Uterus (tissue), 4 donors: Measurements from ENCODE around the gene GSG1L. TPM values are rescaled to one million over a fixed set of nuclear protein-coding genes. Genes with fewer than 3 reads are reported as not detected.

Source experiments
- DNase-seq, 2 donors: peaks; one replicate each; pipeline ENCODE4 v3.0.0-alpha.2; 2019 to 2020
- H3K27ac ChIP-seq, 2 donors: fragments of 200-600 bp; sonication (generic); 1 replicate in 1 of 2; 2 replicates in 1 of 2; pipeline ENCODE4 v1.5.1; 2016 to 2018
- H3K27me3 ChIP-seq, 2 donors: fragments of 200-600 bp; sonication (generic); one replicate each; pipeline ENCODE4 v1.5.1; 2018 to 2019; ENCODE audit warnings: control low read depth in 1 of 2
- H3K36me3 ChIP-seq, 2 donors: fragments of 200-600 bp; sonication (generic); one replicate each; pipeline ENCODE4 v1.5.1; 2019; ENCODE audit warnings: control low read depth in 1 of 2
- H3K4me1 ChIP-seq, 2 donors: fragments of 200-600 bp; sonication (generic); one replicate each; pipeline ENCODE4 v1.5.1; 2018 to 2019; ENCODE audit warnings: control low read depth in 1 of 2
- H3K4me3 ChIP-seq, 2 donors: fragments of 200-600 bp; sonication (generic); 1 replicate in 1 of 2; 2 replicates in 1 of 2; pipeline ENCODE4 v1.5.1; 2018 to 2019; ENCODE audit warnings: mild to moderate bottlenecking in 1 of 2
- H3K9me3 ChIP-seq, 2 donors: fragments of 200-600 bp; sonication (generic); one replicate each; pipeline ENCODE4 v1.5.1; 2019; ENCODE audit warnings: control low read depth in 1 of 2
- POLR2A ChIP-seq, 2 donors: fragments of 450-650 bp; IDR thresholded peaks; one replicate each; pipeline ENCODE4 v1.6.1; 2016; ENCODE audit warnings: antibody characterized with exemption in 2 of 2, mild to moderate bottlenecking in 1 of 2, moderate library complexity in 1 of 2
- intact Hi-C: fragments of 100-400 bp; cut with DNase I; formaldehyde crosslinking; loops from one replicate; pipeline ENCODE4 v1.15.1; 2023; ENCODE audit warnings: low total_unique reads
- total RNA-seq, 4 donors: library from RNA; depleted of rRNA in 3 of 4; stranded (reverse); fragments of >200 nt in 3 of 4; gene quantifications; one replicate each; pipeline versions ENCODE4 v1.1.0 to v1.2.4, GENCODE V29; 2014 to 2023
- TF ChIP-seq, protein P1 (sequence below), 4 experiments: fragments of 200-600 bp in 2 of 4; fragments of 450-650 bp in 2 of 4; sonication (generic) in 2 of 4; IDR thresholded peaks; one replicate each; pipeline ENCODE4 v1.5.1; 2016 to 2019; ENCODE audit warnings: antibody characterized with exemption in 4 of 4, mild to moderate bottlenecking in 2 of 4, moderate library complexity in 1 of 4
- donor health status: DM: yes; HTN: yes; CAD: no.

Gene GSG1L
- total RNA-seq, 4 donors from 2014 or later: 0.24 to 0.35 TPM; not detected in 2

DNA sequence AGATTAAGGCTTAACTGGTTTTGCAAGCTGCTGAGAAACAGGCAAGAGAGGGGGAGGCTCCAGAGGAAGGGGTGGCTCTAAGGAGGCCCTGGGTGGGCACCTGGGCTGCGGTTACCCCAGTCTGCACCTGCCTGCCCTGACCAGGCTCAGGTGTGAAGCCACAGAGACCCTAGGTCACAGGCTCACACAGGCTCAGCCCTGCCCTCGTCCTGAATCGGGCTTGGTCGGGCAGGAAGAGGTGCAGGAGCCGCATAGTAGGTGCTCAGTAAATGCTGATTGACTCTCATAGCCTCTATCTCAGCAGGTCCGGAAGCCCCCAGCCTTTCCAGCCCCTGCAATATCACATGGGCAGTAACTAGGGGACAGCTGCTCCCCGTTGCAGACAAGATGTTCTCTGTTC is 203.4 kb downstream of the GSG1L start:
- peaks cover 0 to 8% of the 10 kb centered on the region in 2 donors for H3K9me3 ChIP-seq
- no peak for DNase-seq
- no peak overlapping the region for H3K27ac ChIP-seq
- TF ChIP-seq POLR2A (IDR thresholded peaks at IDR 0.05): no peak
- TF ChIP-seq, protein P1, sequence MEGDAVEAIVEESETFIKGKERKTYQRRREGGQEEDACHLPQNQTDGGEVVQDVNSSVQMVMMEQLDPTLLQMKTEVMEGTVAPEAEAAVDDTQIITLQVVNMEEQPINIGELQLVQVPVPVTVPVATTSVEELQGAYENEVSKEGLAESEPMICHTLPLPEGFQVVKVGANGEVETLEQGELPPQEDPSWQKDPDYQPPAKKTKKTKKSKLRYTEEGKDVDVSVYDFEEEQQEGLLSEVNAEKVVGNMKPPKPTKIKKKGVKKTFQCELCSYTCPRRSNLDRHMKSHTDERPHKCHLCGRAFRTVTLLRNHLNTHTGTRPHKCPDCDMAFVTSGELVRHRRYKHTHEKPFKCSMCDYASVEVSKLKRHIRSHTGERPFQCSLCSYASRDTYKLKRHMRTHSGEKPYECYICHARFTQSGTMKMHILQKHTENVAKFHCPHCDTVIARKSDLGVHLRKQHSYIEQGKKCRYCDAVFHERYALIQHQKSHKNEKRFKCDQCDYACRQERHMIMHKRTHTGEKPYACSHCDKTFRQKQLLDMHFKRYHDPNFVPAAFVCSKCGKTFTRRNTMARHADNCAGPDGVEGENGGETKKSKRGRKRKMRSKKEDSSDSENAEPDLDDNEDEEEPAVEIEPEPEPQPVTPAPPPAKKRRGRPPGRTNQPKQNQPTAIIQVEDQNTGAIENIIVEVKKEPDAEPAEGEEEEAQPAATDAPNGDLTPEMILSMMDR (IDR thresholded peaks at IDR 0.05): no peak
- no peaks in the 10 kb centered on the region for H3K4me1 ChIP-seq
- no peak overlapping the region for H3K4me3 ChIP-seq
- intact Hi-C loops: no loop called here
- no peaks in the 10 kb centered on the region for H3K36me3 ChIP-seq
- no peaks in the 10 kb centered on the region for H3K27me3 ChIP-seq

DNA sequence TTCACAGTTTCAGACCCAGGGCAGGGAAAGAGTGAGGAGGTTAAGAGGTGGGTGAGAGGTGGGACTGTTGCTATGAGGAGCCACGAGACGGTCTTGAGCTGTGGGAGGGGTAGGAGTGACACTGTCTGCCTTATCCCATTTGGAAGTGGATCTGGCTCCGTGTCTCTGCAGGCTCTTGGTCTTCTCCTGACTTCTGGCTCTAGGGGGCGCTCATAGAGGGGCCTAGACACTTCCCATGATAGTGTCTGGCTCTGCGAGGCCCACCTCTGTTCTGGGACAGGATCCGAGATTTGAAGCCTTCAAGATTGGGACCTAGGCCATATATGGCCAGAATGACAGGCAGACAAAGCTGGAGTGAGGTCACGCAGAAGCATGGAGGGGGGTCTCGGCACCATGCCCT is 204.5 kb downstream of the GSG1L start:
- Histone ChIP-seq H3K27ac (no peak overlapping the region), H3K4me1 (no peaks in the 10 kb centered on the region), H3K4me3 (no peak overlapping the region), H3K36me3 (no peaks in the 10 kb centered on the region), H3K27me3 (no peaks in the 10 kb centered on the region), H3K9me3 (peaks cover 0 to 8% of the 10 kb centered on the region in 2 donors)
- no peak for DNase-seq
- no peak for TF ChIP-seq POLR2A (IDR thresholded peaks at IDR 0.05)
- TF ChIP-seq, protein P1 (IDR thresholded peaks at IDR 0.05): no peak
- intact Hi-C loops: no loop called here

DNA sequence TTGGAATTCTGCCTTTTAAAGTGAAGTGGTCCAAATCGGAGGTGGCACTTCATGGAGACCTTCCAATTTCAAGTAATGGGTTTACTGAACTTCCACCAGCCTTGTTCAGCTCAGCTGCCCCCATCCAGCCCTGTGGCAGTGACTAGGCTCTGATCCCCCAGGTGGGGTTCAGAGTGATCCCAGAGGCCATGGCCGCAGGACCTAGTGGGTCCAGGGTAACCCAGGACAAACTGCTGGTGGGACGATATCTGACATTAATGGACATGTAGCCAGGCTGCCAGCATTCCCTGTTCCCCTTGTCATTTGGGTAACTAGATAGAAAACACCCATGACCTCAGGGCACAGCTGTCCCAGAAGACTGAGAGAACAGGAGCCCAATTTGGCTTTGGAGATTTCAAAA is 209.9 kb downstream of the GSG1L start:
- no peak for DNase-seq
- Histone ChIP-seq H3K4me1 (no peaks in the 10 kb centered on the region), H3K36me3 (no peaks in the 10 kb centered on the region), H3K4me3 (no peak overlapping the region), H3K9me3 (no peaks in the 10 kb centered on the region), H3K27me3 (no peaks in the 10 kb centered on the region), H3K27ac (no peak overlapping the region)
- intact Hi-C loops: no loop called here
- no peak for TF ChIP-seq POLR2A (IDR thresholded peaks at IDR 0.05)
- TF ChIP-seq, protein P1 (IDR thresholded peaks at IDR 0.05): no peak

DNA sequence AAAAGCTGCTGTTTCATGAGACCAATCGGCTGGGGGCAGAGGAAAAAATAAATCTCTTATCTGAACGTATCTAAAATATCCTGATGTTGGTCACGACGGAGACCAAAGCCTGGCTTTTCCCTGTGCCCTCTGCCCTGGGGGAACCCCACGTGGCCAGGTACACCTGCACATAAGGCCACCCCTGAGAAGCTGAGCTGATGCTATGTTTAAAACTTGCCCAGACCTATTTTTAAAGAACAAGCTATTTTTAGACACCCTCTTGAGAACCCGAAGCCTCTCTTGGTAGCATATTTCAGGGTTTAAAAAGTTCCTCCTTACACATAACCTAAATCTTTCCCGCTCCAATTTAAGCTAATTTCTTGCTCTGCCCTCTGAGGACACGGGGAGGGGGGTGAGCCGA is 210.4 kb downstream of the GSG1L start:
- TF ChIP-seq POLR2A (IDR thresholded peaks at IDR 0.05): no peak
- TF ChIP-seq, protein P1 (IDR thresholded peaks at IDR 0.05): no peak
- H3K9me3 ChIP-seq: no peaks in the 10 kb centered on the region
- intact Hi-C loops: no loop called here
- no peak overlapping the region for H3K27ac ChIP-seq
- no peaks in the 10 kb centered on the region for H3K36me3 ChIP-seq
- no peaks in the 10 kb centered on the region for H3K4me1 ChIP-seq
- H3K27me3 ChIP-seq: no peaks in the 10 kb centered on the region
- H3K4me3 ChIP-seq: no peak overlapping the region
- DNase-seq: no peak

DNA sequence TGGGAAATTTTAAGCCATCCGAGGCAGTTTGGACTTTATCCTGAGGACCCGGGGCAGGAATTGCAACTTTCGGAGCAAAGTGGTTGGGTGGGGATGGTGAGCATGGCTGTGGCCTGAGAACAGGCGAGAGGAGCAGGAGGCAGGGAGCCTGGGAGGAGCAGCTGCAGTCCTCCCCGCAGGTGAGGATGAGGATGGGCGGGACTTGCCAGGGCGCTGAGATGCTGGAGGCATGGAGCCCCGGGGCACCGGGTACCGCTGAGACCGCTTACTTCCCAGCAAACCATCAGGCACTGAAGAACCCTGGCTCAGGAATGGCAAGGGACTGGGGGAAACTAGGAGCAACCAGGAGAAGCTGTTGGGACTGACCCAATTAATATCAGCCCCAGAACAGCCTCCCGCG is 210.8 kb downstream of the GSG1L start:
- H3K4me3 ChIP-seq: no peak overlapping the region
- H3K27ac ChIP-seq: no peak overlapping the region
- H3K4me1 ChIP-seq: no peaks in the 10 kb centered on the region
- TF ChIP-seq POLR2A (IDR thresholded peaks at IDR 0.05): no peak
- TF ChIP-seq, protein P1 (IDR thresholded peaks at IDR 0.05): no peak
- no peaks in the 10 kb centered on the region for H3K36me3 ChIP-seq
- H3K27me3 ChIP-seq: no peaks in the 10 kb centered on the region
- intact Hi-C loops: no loop called here
- H3K9me3 ChIP-seq: no peaks in the 10 kb centered on the region
- DNase-seq: no peak
